ENCODE results near the gene LILRA1.
"Not testable (repeated sequence)": the region's sequence is repeated elsewhere in the genome, so short reads cannot be mapped to it uniquely, and the experiment has no call there.

The LILRA1 gene

DNA sequence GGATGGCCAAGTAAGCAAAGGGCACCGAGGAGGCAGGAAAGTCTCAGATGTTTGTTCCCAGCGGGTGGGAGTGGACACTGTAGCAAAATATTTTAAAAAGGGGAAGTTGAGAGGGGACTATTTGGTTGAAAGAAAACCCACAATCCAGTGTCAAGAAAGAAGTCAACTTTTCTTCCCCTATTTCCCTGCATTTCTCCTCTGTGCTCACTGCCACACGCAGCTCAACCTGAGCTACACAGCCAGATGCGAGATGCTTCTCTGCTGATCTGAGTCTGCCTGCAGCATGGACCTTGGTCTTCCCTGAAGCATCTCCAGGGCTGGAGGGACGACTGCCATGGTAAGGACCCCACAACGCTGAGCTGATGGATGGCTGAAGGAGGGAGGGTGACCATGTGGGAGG lies at the start of gene LILRA1:
Gene LILRA1 (plus strand): TSS at position 188 of the 400 bp plus-strand sequence. CDS start 613 bp downstream, outside the sequence.
- not testable (repeated sequence) for DNase-seq (ENCODE audit: low spot score)

DNA sequence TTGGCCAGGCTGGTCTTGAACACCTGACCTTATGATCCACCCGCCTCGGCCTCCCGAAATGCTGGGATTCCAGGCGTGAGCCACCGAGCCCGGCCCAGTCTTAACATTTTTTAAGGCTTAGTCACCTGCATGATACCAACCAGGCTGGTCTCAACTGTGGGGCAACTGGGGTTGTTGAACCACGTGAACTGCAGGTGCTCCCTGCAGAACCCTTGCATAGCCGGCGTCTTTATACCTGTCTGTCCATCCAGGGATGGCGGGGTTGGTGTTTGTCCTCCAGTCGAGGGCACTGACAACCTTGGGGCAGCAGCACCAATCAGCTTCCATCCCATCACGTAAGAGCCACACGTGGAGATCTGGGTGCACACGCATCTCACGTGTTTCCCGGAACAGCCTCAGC lies 44.6 kb upstream of the LILRA1 start:
- no peak for DNase-seq (ENCODE audit: low spot score)

DNA sequence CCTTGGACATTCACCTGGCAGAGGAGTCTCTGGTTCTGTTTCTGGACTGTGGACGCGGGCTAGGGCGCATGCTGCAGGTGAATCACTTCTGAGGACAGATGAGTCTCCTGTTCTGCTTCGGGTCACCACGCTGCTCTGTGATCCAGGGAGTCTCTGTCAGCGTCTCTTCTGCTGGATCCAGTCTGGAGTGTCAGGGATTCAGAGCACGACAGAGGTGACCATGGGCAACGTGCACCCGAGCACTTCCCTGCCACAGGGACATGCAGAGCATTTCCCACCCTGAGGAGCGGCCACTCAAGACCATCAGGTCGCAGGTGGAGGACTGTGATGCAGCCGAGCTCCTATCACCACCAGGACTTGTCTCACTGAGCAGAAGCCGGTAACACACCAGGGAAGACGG lies 44.2 kb upstream of the LILRA1 start:
- no peak for DNase-seq (ENCODE audit: low spot score)

DNA sequence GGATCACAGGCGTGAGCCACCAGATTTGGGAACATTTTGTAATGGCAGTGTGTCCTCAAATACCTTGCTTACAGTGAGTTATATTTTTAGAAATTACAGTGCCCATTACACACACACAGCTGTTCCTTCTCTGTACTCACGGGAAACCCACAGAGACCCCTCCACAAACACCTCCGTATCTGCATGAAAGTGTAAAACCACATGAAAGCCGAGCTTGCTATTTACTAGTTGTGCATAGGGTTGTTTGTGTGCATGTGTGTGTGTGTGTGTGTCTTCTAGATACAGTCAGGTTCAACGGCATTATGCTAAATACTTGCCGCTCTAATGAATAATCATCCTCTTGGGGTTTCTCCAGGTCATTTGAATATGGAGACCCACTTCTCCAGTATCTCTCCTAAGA lies 42.1 kb upstream of the LILRA1 start:
- no peak for DNase-seq (ENCODE audit: low spot score)

DNA sequence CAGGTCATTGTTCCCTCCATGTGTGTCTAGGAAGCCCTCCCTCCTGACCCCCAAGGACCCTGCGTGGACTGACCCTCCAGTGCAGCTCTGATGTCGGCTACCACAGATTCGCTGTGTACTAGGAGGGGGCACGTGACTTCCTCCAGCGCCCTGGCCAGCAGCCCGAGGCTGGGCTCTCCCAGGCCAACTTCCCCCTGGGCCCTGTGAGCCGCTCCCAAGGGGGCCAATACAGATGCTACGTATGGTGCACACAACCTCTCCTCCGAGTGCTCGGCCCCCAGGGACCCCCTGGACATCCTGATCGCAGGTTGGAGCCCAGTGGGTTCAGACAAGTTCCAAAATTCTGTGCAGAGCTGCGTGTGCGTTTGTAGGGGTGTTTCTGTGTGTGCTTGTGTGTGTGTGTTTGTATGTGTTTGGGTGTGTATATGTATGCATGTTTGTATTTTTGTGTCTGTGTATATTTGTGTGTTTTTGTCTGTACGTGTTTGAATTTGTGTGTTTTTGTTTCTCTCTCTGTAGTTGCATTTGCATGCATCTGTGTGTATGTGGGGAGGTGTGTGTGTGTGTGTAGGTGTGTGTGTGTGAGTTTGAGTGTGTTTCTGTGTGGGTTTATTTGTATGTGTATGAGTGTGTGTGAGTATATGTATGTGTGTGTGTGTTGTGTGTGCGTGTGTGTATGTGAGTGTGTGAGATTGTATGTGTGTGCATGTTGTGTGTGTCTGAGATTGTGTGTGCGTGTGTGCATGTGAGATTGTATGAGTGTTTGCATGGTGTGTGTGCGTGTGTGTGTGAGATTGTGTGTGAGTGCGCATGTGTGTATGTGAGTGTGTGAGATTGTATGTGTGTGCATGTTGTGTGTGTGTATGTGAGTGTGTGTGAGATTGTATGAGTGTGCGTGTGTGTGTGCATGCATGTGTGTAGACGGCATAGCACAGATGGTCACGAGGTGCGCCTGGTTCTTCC lies 41.2 kb upstream of the LILRA1 start:
- DNase-seq (ENCODE audit: low spot score) = no peak

DNA sequence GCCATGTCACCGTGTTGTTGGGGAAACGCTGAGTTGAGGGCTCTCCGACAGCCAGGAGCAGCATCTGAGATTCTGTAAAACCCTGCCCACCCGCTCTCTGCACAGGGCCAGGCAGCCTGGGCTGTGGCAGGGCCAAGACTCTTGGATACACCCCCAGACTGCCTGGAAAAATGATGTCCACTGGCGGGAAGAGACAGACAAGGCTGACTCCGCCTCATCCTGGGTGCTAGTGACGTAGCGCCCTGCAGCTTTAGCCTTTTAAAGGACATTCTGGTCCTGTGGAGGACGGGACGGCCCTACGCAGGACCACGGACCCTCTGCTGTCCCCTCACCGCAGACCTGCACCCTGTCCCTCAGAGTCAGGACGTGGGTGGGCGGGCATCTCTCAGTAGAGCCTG lies 40.5 kb upstream of the LILRA1 start:
- DNase-seq (ENCODE audit: low spot score) = no peak

DNA sequence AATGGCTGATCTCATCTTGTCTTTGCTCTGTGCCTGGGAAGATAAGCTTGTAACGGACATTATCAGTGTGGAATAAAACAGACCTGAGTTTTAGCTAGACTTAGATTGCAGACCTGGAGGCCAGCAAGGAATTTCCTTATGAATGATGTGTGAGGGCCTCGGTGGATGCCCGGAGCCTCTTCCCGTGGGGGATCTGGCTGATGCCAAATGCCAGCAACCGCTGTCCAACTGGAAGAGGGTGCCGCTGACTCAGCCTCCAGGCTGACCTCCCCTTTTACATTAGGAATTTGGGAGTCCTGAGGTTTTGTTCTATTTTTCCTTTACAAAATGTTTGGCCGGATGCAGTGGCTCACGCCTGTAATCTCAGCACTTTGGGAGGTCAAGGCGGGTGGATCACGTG lies 39.4 kb upstream of the LILRA1 start:
- DNase-seq (ENCODE audit: low spot score) = no peak

DNA sequence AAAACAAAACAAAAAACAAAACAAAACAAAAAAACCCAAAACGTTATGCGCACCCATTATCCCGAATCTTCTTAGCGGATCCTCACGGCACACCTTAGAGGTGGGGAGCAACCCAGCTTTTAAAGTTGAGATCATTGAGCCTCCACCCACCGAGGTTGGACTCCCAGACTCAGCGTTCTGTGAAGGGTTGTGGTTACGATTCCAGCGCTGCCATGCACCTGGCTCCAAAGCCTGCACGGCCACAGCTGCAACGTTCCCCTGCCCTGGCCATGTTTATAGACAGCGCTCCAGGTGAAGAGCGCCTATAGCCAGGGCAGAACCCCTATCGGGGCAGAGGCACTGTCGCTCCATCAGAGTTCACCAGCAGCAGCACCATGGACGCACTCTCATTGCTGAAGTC lies 38.5 kb upstream of the LILRA1 start:
- DNase-seq (ENCODE audit: low spot score) = no peak

DNA sequence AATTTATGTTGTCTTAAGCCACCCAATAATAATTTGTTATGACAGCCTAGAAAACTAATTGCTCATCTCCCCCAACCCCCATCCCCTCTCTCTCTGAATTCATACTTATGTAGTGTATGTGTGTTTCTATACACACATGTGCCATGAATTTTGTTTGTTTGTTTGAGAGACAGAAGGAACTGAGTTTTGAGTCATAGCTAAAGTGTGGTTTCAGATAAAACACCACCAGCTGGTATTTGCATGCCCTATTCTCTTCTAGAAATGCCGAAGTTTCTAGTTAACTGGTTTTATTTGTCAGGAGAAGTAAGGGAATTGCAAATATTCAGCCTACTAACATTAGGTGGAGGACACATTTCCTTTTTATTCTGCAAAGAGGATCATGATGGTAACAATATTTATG lies 37.2 kb upstream of the LILRA1 start:
- no peak for DNase-seq (ENCODE audit: low spot score)

DNA sequence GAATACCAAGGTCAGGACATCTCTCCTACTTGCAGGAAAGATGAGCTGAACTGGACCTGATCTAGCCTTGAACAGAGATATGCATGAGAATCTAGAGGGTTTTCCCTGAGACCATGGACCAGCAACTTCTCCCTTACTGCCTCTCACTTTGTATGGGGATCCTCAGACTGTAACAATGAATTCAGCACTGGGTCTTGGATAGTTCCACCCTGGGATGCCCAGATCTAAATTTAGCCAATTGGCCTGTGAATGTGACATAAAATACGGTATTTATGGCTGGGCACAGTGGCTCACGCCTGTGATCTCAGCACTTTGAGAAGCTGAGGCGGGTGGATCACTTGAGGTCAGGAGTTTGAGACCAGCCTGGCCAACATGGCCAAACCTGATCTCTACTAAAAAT lies 35.1 kb upstream of the LILRA1 start:
- DNase-seq (ENCODE audit: low spot score) = no peak

DNA sequence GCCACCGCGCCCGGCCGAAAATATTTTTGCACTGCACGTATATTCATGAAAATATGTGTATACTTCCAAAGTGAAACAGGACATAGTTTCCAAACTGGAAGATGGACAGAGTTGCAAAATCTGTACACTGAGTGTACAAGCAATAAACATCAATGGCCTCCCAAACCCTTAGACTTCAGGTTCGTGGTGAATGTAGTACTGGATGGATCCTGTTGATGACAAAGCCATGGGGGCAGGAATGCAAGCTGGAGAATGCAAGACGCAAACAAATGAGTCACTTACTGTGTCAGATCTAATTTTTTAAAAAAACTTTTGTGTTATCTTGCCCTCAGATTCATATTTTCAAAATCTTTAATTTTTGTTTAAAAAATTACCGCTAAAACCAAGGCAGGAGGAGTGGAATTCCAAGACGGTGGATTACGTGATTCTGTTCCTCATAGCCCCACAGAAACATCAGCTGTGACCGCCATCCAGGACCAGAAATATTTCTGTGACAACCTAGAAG lies 32.5 kb upstream of the LILRA1 start:
- no peak for DNase-seq (ENCODE audit: low spot score)

DNA sequence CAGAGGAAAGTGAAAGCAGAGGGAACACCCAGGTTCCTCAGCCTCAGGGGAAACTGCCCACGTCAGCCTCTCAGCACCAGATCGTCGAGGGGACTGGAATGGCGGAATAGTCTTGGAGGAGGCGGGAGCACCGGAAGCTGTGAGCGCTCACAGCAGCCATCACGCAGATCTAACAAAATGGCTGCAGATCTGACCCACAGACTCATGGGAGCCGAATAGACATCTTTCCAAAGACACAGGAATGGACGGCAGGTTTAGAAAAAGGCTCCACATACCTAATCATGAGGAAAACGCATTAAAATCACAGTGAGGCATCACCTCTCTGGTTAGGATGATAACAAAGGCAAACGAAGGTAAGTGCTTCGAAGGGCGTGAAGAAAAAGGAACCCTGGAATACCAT lies 31.6 kb upstream of the LILRA1 start:
- DNase-seq (ENCODE audit: low spot score) = no peak

DNA sequence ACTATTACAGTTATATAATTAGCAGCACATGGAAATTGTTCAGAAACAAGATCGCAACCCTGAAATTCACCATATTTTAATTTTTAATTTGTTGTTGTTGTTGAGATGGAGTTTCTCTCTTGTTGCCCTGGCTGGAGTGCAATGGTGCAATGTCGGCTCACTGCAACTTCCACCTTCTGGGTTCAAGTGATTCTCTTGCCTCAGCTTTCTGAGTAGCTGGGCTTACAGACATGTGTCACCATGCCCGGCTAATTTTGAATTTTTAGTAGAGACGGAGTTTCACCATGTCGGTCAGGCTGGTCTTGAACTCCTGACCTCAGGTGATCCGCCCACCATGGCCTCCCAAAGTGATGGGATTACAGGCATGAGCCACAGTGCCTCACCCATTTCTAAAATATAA lies 30.2 kb upstream of the LILRA1 start:
- not testable (repeated sequence) for DNase-seq (ENCODE audit: low spot score)

DNA sequence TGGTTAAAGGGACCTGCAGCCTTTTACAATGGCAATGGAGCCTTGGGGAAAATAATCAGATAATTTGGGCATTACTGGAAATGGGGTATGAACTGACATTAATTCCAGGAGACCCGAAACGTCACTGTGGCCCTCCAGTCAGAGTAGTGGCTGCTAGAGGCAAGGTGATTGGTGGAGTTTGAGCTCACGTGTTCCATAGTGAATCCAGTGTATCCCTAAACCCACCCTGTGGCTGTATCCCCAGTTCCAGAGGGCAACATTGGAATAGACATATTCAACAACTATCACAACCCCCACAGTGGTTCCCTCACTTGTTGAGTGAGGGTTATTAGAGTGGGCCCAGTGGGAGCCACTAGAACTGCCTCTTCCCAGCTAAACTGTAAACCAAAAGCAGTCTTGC lies 23.1 kb upstream of the LILRA1 start:
- DNase-seq (ENCODE audit: low spot score) = no peak

DNA sequence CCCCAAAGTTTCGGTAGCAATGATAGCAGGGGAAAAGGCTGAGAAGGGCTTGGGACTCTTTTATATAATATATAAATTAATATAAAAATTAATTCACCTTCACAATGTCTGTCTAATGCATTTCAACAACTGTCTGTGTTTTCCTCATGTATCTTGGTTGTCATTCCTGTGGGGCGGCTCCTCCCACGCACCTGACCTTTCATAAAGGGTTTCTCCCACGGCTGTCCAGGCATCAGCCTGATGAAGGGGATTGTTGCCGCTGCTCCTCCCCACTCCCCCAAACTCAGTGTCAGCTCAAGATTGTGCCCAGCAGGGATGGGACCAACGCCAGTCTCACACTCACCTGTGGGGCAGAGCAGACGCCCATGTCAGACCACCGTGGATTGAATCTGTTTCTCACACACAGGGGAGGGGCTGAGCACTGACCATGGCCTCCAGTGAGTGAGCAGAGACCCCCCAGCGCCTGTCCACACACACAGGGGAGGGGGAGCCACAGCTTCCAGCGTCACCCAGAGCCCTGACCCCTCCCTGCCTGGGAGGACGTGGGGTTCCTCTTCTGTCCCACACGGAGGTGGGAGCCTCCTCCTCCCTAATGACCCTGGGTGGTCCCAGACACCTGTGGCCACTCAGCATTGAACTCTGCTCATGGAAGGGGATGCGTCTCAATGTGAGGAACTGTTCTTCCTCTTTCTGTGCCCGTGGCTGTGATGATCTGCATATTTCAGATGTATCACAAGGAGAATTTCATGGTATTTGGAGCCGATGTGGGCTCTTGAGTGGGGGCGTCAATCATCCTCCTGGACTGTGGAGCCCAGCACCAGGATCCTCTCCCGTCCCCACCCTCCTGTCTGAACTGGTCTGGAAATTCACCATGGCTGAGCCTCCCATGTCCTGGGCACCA lies 21.5 kb upstream of the LILRA1 start:
- DNase-seq (ENCODE audit: low spot score) = not testable (repeated sequence)

DNA sequence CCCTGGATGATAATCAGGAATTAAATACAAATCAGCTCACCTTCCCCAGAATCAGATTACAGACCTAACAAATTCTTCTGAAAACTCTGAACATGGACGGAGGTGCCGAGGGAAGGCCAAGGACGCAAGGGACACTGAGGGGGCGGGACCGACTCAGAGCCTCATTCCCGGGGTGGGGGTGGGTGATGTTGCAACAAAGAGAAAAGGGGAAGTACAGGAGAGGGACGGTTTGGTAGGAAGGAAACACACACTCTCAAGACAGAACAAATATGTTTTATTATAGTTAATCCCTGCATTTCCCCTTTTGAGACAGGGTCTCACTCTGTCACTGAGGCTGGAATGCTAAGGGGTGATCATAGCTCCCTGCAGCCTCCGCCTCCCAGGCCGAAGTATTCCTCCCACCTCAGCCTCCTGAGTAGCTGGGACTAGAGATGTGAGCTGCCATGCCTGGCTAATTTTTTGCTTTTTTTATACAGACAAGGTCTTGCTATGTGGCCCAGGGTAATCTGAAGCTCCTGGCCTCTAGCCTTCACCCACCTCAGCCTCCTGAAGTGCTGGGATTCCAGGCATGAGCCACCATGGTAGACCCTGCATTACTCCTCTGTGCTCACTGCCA lies 20.6 kb upstream of the LILRA1 start:
- no peak for DNase-seq (ENCODE audit: low spot score)

DNA sequence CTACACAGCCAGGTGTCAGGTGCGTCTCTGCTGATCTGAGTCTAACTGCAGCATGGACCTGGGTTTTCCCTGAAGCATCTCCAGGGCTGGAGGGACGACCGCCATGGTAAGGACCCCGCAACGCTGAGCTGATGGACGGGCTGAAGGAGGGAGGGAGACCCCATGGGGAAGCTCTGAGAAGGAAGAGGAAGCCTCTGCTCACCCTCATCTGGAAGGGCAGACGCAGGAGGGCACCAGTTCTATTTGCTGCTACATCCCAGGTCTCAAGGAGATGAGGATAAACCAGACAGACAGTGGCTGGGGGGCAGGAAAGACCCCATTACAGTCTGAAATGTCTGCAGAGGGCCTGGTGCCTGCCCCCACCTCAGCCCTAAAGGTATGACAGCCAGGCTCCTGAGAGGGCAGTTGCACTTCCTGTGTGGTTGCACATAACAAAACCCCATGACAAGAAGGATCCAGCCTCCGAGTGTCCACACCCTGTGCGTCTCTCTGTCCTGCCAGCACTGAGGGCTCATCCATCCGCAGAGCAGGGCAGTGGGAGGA lies 20.0 kb upstream of the LILRA1 start, which contains the start of gene LILRA2:
Gene LILRA2 (plus strand): TSS at position 461 of the 543 bp plus-strand sequence. CDS start 89 bp downstream, outside the sequence.
- DNase-seq (ENCODE audit: low spot score) = no peak

DNA sequence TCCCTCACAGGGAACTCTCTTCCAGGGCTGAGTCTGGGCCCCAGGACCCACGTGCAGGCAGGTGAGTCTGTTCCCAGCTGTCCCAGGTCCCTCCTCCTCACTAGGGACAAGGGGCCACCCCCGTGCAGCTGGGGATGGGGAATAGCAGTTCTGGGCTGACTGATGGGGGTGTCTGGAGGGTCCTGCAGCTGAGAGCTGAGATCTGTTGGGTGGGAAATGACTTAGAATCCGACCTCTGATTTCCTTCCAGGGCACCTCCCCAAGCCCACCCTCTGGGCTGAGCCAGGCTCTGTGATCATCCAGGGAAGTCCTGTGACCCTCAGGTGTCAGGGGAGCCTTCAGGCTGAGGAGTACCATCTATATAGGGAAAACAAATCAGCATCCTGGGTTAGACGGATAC lies 19.4 kb upstream of the LILRA1 start:
- no peak for DNase-seq (ENCODE audit: low spot score)

DNA sequence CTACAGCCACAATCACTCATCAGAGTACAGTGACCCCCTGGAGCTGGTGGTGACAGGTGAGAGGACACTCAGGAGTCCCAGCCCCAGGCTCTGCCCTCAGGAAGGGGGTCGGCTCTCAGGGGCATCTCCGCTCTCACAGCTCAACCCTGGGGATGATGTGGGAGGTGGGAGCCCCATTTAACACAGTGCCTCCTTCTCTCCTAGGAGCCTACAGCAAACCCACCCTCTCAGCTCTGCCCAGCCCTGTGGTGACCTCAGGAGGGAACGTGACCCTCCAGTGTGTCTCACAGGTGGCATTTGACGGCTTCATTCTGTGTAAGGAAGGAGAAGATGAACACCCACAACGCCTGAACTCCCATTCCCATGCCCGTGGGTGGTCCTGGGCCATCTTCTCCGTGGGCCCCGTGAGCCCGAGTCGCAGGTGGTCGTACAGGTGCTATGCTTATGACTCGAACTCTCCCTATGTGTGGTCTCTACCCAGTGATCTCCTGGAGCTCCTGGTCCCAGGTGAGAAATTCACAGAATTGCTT lies 18.8 kb upstream of the LILRA1 start:
- no peak for DNase-seq (ENCODE audit: low spot score)

DNA sequence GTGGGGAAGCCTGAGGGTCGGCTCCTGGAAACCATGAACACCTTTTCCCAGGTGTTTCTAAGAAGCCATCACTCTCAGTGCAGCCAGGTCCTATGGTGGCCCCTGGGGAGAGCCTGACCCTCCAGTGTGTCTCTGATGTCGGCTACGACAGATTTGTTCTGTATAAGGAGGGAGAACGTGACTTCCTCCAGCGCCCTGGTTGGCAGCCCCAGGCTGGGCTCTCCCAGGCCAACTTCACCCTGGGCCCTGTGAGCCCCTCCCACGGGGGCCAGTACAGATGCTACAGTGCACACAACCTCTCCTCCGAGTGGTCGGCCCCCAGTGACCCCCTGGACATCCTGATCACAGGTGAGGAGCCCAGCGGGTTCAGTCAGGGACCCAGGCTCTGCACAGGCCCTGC lies 18.2 kb upstream of the LILRA1 start:
- not testable (repeated sequence) for DNase-seq (ENCODE audit: low spot score)

DNA sequence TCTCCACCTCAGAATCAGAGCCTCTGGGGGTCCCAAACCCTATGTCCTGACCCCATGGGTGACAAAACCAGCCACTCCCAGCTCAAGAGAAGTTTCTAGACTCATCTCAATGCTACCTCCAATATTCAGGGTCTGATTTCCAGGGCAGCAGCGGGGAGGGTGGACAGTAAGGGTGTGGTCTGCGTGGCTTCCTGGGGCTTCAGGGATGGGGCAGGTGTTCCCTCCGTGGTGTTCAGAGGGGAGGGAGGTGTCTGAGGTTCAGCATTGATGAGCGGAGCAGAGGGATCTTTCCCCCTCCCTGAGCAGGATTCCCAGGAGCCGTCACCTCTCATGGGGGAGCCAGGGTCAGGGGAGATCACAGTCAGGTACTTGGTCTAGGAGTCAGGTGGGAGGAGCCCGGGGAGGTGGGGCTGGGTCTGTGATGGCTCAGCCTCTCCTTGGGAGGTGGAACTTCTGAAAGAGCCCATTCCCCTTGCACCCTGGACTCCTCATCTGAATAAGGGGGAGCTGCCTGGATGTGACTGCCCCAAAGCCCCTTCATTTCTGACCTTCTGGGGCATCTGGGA lies 16.9 kb upstream of the LILRA1 start:
- DNase-seq (ENCODE audit: low spot score) = no peak

Data from SW480 (cell line).